PC-3 (cell line): ENCODE data around the gene ANKRD29. TPM values are rescaled to one million over a fixed set of nuclear protein-coding genes. Genes with fewer than 3 reads are reported as not detected.

Experiments
- ATAC-seq: fragments of 200-7000 bp; cut with Tn5 transposase; 2 replicates; pipeline ENCODE4 v1.9.1; 2020; ENCODE audit warnings: mild to moderate bottlenecking, moderate library complexity
- BruUV-seq: library from RNA; stranded (reverse); fragments of 400-500 nt; replicated peaks from 2 replicates; lab custom pipeline; 2021; lab: Mats Ljungman, UMichigan
- CTCF ChIA-PET: fragments of 300-600 bp; sonication (Branson Sonifier 250); formaldehyde crosslinking; loops from one replicate; lab custom pipeline; 2022; ENCODE audit warnings: antibody characterized with exemption; lab: Charles Lee
- POLR2A ChIA-PET: fragments of 300-600 bp; sonication (Branson Sonifier 250); formaldehyde crosslinking; loops from one replicate; lab custom pipeline; 2022; ENCODE audit warnings: antibody characterized with exemption; ENCODE audit not compliant: unreplicated experiment; lab: Charles Lee
- DNase-seq: peaks from one replicate; pipeline ENCODE4 v3.0.0-alpha.2; 2015
- H2AFZ ChIP-seq: fragments of 300-600 bp; sonication (generic); 2 replicates; pipeline ENCODE4 v1.6.0; 2016; ENCODE audit warnings: antibody characterized with exemption, low read length
- H3F3A ChIP-seq: fragments of 300-600 bp; sonication (generic); one replicate; pipeline ENCODE4 v1.6.0; 2017; ENCODE audit warnings: antibody characterized with exemption, low read length, control low read depth, mild to moderate bottlenecking; ENCODE audit not compliant: unreplicated experiment
- H3K27ac ChIP-seq: fragments of 300-600 bp; sonication (generic); 2 replicates; pipeline ENCODE4 v1.5.1; 2016; ENCODE audit warnings: mild to moderate bottlenecking, low read length
- H3K27me3 ChIP-seq: fragments of 300-600 bp; sonication (generic); 2 replicates; pipeline ENCODE4 v1.6.1; 2016; ENCODE audit warnings: low read length, mixed read lengths
- H3K36me3 ChIP-seq: fragments of 300-600 bp; sonication (generic); 2 replicates; pipeline ENCODE4 v1.6.1; 2016; ENCODE audit warnings: low read depth, mixed run types, low read length, mixed read lengths
- H3K4me1 ChIP-seq: fragments of 300-600 bp; sonication (generic); 2 replicates; pipeline ENCODE4 v1.5.1; 2016; ENCODE audit warnings: low read length; ENCODE audit not compliant: insufficient read depth
- H3K4me2 ChIP-seq: fragments of 300-600 bp; sonication (generic); 2 replicates; pipeline ENCODE4 v1.6.0; 2016; ENCODE audit warnings: low read length
- H3K4me3 ChIP-seq: fragments of 300-600 bp; sonication (generic); 2 replicates; pipeline ENCODE4 v1.5.1; 2016; ENCODE audit warnings: mild to moderate bottlenecking, low read length, mixed read lengths
- H3K79me2 ChIP-seq: fragments of 300-600 bp; sonication (generic); 2 replicates; pipeline ENCODE4 v1.6.1; 2017; ENCODE audit warnings: low read length, mixed read lengths
- H3K9ac ChIP-seq: fragments of 300-600 bp; sonication (generic); 2 replicates; pipeline ENCODE4 v1.6.0; 2016; ENCODE audit warnings: mild to moderate bottlenecking, low read length
- H3K9me2 ChIP-seq: fragments of 300-600 bp; sonication (generic); replicated peaks from 2 replicates; pipeline ENCODE4 v1.6.1; 2016; ENCODE audit warnings: mixed run types, low read length, mixed read lengths
- H3K9me3 ChIP-seq: fragments of 300-600 bp; sonication (generic); 2 replicates; pipeline ENCODE4 v1.6.1; 2016; ENCODE audit warnings: low read length, mixed read lengths
- H4K20me1 ChIP-seq: fragments of 300-600 bp; sonication (generic); 2 replicates; pipeline ENCODE4 v1.6.1; 2016; ENCODE audit warnings: low read length, mixed read lengths
- EZH2 ChIP-seq: fragments of 300-600 bp; sonication (generic); IDR thresholded peaks from one replicate; pipeline ENCODE4 v1.6.1; 2017; ENCODE audit warnings: antibody characterized with exemption, mild to moderate bottlenecking, low read length; ENCODE audit not compliant: unreplicated experiment
- EZH2phosphoT487 ChIP-seq: fragments of 300-600 bp; sonication (generic); IDR thresholded peaks from 2 replicates; pipeline ENCODE4 v1.6.1; 2018; ENCODE audit warnings: mild to moderate bottlenecking, antibody characterized with exemption, low read length, borderline replicate concordance
- intact Hi-C: fragments of 100-400 bp; cut with micrococcal nuclease; formaldehyde crosslinking; loops from 2 replicates; pipeline ENCODE4 v1.9.0; 2023
- total RNA-seq: library from RNA; depleted of rRNA; stranded (reverse); fragments of >200 nt; gene quantifications from 2 replicates; pipeline ENCODE4 v1.2.3, GENCODE V29; 2014
- TF ChIP-seq, protein P1 (sequence below): fragments of 300-600 bp; sonication (generic); conservative IDR thresholded peaks from 2 replicates; pipeline ENCODE4 v1.5.1; 2017; ENCODE audit warnings: antibody characterized with exemption, low read depth, mild to moderate bottlenecking, low read length

The ANKRD29 gene
- total RNA-seq, 1 experiment from 2014 or later, result 31.0 TPM

DNA sequence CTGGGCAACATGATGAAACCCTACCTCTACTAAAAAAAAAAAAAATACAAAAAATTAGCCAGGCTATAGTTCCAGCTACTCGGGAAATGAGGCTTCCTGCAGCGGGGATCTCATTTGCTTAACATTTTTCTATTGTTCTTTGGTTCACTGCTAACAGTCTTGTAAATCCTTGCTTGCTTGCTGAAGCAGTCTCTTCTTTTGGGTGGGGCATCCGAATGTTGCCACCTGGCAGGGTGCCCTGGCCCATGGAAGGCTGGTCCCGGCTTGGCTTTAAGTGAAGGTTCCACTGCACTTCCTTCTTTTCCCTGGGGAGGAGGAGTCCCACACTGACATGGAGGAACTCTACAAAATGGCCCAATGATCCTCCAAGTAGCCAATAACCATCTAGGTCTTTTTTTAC lies 6.0 kb upstream of the ANKRD29 start:
- H3K9me3 ChIP-seq, result no peaks in the 10 kb centered on the region
- intact Hi-C loops, result loop anchor here (2.0 kb wide), 1 partner anchor 16 kb away; no protein-coding TSS in a partner anchor
- H3K4me1 ChIP-seq, result peaks cover 17% of the 10 kb centered on the region
- no peaks in the 10 kb centered on the region for H3K36me3 ChIP-seq
- ATAC-seq (peak; percentile 64), DNase-seq (peak; percentile 68)
- no TSS peak for BruUV-seq
- H3K4me3 ChIP-seq, result no peak overlapping the region
- POLR2A ChIA-PET, result no interaction called here
- H3K27ac ChIP-seq, result no peak overlapping the region
- TF ChIP-seq, protein P1, sequence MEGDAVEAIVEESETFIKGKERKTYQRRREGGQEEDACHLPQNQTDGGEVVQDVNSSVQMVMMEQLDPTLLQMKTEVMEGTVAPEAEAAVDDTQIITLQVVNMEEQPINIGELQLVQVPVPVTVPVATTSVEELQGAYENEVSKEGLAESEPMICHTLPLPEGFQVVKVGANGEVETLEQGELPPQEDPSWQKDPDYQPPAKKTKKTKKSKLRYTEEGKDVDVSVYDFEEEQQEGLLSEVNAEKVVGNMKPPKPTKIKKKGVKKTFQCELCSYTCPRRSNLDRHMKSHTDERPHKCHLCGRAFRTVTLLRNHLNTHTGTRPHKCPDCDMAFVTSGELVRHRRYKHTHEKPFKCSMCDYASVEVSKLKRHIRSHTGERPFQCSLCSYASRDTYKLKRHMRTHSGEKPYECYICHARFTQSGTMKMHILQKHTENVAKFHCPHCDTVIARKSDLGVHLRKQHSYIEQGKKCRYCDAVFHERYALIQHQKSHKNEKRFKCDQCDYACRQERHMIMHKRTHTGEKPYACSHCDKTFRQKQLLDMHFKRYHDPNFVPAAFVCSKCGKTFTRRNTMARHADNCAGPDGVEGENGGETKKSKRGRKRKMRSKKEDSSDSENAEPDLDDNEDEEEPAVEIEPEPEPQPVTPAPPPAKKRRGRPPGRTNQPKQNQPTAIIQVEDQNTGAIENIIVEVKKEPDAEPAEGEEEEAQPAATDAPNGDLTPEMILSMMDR, result no peak
- TF ChIP-seq EZH2 (no peak), EZH2phosphoT487 (no peak)
- CTCF ChIA-PET, result no interaction called here
- H4K20me1 ChIP-seq, result no peaks in the 10 kb centered on the region
- no peaks in the 10 kb centered on the region for H3K79me2 ChIP-seq
- no peaks in the 10 kb centered on the region for H3F3A ChIP-seq
- H3K9ac ChIP-seq, result no peak overlapping the region
- no peaks in the 10 kb centered on the region for H3K9me2 ChIP-seq
- H3K4me2 ChIP-seq, result peak overlapping the region; percentile 48
- H2AFZ ChIP-seq, result peak overlapping the region; percentile 58; the same call in 1 of the 2 replicates
- no peaks in the 10 kb centered on the region for H3K27me3 ChIP-seq

DNA sequence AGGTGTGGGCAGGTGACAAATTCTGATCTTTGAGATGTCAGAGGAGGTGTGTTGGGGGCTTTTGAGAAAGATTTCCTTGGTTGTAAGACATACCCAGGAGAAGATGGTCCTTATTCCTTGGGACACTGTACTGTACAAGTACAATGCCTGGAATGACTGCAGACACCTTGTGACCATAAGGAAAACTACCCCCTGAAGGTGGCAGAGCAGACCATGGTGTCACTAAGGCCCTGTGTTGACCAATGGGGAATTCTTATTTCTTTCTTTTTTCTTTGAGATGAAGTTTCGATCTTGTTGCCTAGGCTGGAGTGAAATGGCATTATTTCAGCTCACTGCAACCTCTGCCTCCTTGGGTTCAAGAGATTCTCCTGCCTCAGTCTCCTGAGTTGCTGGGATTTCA lies 4.4 kb upstream of the ANKRD29 start:
- H3K9me3 ChIP-seq, result no peaks in the 10 kb centered on the region
- H2AFZ ChIP-seq, result no peak overlapping the region
- H4K20me1 ChIP-seq, result no peaks in the 10 kb centered on the region
- H3K4me1 ChIP-seq, result peaks cover 14% of the 10 kb centered on the region
- CTCF ChIA-PET, result no interaction called here
- H3K4me2 ChIP-seq, result no peak overlapping the region
- no peak overlapping the region for H3K9ac ChIP-seq
- POLR2A ChIA-PET, result no interaction called here
- peaks cover 2% of the 10 kb centered on the region for H3K79me2 ChIP-seq
- intact Hi-C loops, result loop anchor here (2.0 kb wide), 1 partner anchor 36 kb away; no protein-coding TSS in a partner anchor
- no peaks in the 10 kb centered on the region for H3F3A ChIP-seq
- ATAC-seq, result no peak
- TF ChIP-seq, protein P1, result 0 out of 2 replicates have a peak, but pooled peaks have one; percentile 19
- no peak for TF ChIP-seq EZH2
- no peaks in the 10 kb centered on the region for H3K9me2 ChIP-seq
- no peaks in the 10 kb centered on the region for H3K36me3 ChIP-seq
- H3K27ac ChIP-seq, result no peak overlapping the region
- H3K27me3 ChIP-seq, result no peaks in the 10 kb centered on the region
- no peak overlapping the region for H3K4me3 ChIP-seq
- DNase-seq, result no peak
- BruUV-seq, result no TSS peak

DNA sequence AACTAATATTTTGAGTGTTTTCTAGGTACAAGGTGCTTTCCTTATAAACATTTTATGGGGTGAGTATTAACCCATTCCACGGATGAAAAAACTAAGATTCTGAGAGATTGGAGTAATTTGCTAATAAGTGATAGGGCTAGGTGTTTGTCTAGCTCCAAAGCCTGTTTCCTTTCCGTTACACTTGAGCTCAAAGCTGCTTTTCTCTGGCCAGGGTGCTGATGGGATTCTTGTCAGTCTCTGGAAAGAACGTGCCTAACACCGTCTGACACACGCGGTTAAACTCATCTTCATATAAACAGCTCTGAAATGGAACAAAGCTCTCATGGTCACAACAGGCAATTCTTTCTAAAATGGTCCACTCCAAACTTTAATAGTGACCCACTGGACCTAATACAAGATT lies 2.0 kb upstream of the ANKRD29 start:
- no peak overlapping the region for H3K27ac ChIP-seq
- intact Hi-C loops, result no loop called here
- TF ChIP-seq EZH2 (no peak), EZH2phosphoT487 (no peak)
- TF ChIP-seq, protein P1, result no peak
- H3K9ac ChIP-seq, result no peak overlapping the region
- ChIA-PET POLR2A (no interaction called here), CTCF (interaction anchor here (1.2 kb wide), 1 partner anchor 38 kb away, joined by 3 read pairs; no protein-coding TSS in a partner anchor)
- H3K9me3 ChIP-seq, result no peaks in the 10 kb centered on the region
- H3K4me1 ChIP-seq, result peaks cover 21% of the 10 kb centered on the region
- H4K20me1 ChIP-seq, result no peaks in the 10 kb centered on the region
- no peaks in the 10 kb centered on the region for H3K27me3 ChIP-seq
- H3F3A ChIP-seq, result no peaks in the 10 kb centered on the region
- H3K79me2 ChIP-seq, result peaks cover 23% of the 10 kb centered on the region
- no peak overlapping the region for H2AFZ ChIP-seq
- H3K36me3 ChIP-seq, result no peaks in the 10 kb centered on the region
- H3K4me3 ChIP-seq, result no peak overlapping the region
- no peaks in the 10 kb centered on the region for H3K9me2 ChIP-seq
- BruUV-seq, result no TSS peak
- ATAC-seq, result no peak
- no peak overlapping the region for H3K4me2 ChIP-seq
- no peak for DNase-seq
